HUES6 (cell line): ENCODE results near the gene CYS1.
"Not testable (repeated sequence)": the region's sequence is repeated elsewhere in the genome, so short reads cannot be mapped to it uniquely, and the experiment has no call there.

ENCODE experiments used
- H3K27ac ChIP-seq: 2 replicates; pipeline ENCODE4 v1.7.0; 2013; ENCODE audit warnings: low read depth, mild to moderate bottlenecking, low read length, inconsistent platforms
- H3K27me3 ChIP-seq: 2 replicates; pipeline ENCODE4 v1.6.1; 2013; ENCODE audit warnings: low read length; ENCODE audit not compliant: control insufficient read depth, insufficient read depth
- H3K36me3 ChIP-seq: 2 replicates; pipeline ENCODE4 v1.6.1; 2013; ENCODE audit warnings: low read length; ENCODE audit not compliant: control insufficient read depth, insufficient read depth
- H3K4me1 ChIP-seq: 2 replicates; pipeline ENCODE4 v1.6.1; 2013; ENCODE audit warnings: low read length; ENCODE audit not compliant: control insufficient read depth, insufficient read depth
- H3K4me3 ChIP-seq: 2 replicates; pipeline ENCODE4 v1.5.1; 2013; ENCODE audit warnings: low read depth, low read length
- H3K9ac ChIP-seq: one replicate; pipeline ENCODE4 v1.6.1; 2013; ENCODE audit warnings: mild to moderate bottlenecking, low read length
- H3K9me3 ChIP-seq: 2 replicates; pipeline ENCODE4 v1.6.1; 2013; ENCODE audit warnings: low read depth, low read length; ENCODE audit not compliant: control insufficient read depth, insufficient read depth

CYS1 gene

GRCh38 chr2:10091889-10092244 lies 11.7 kb upstream of the CYS1 start:
- not testable (repeated sequence) for H3K9me3 ChIP-seq, H3K36me3 ChIP-seq, H3K27ac ChIP-seq, H3K9ac ChIP-seq, H3K27me3 ChIP-seq, H3K4me3 ChIP-seq
- H3K4me1 ChIP-seq: peaks cover 13% of the 10 kb centered on the region

GRCh38 chr2:10091182-10091888 lies 11.1 kb upstream of the CYS1 start:
- H3K36me3 ChIP-seq: no peaks in the 10 kb centered on the region
- peaks cover 9% of the 10 kb centered on the region for H3K4me1 ChIP-seq
- no peak overlapping the region for H3K27ac ChIP-seq
- H3K9me3 ChIP-seq: no peaks in the 10 kb centered on the region
- peak overlapping the region; percentile 8; the same call in 1 of the 2 replicates for H3K4me3 ChIP-seq
- no peak overlapping the region for H3K9ac ChIP-seq
- H3K27me3 ChIP-seq: no peaks in the 10 kb centered on the region

GRCh38 chr2:10089565-10090190 lies 9.5 kb upstream of the CYS1 start:
- Histone ChIP-seq H3K27ac (no peak overlapping the region), H3K9ac (no peak overlapping the region), H3K4me1 (peaks cover 5% of the 10 kb centered on the region), H3K36me3 (no peaks in the 10 kb centered on the region), H3K27me3 (no peaks in the 10 kb centered on the region), H3K9me3 (no peaks in the 10 kb centered on the region), H3K4me3 (no peak overlapping the region)

- Histone ChIP-seq H3K27ac (no peak overlapping the region), H3K36me3 (no peaks in the 10 kb centered on the region), H3K9me3 (no peaks in the 10 kb centered on the region), H3K4me3 (no peak overlapping the region), H3K27me3 (peaks cover 11% of the 10 kb centered on the region), H3K9ac (no peak overlapping the region), H3K4me1 (peaks cover 5% of the 10 kb centered on the region)
Measured at GRCh38 chr2:10087360-10087759, 7.1 kb upstream of the CYS1 start.

GRCh38 chr2:10086950-10087349 lies 6.7 kb upstream of the CYS1 start:
- peaks cover 14% of the 10 kb centered on the region for H3K27me3 ChIP-seq
- H3K27ac ChIP-seq: no peak overlapping the region

GRCh38 chr2:10085668-10086059 lies 5.5 kb upstream of the CYS1 start:
- no peaks in the 10 kb centered on the region for H3K9me3 ChIP-seq
- no peak overlapping the region for H3K9ac ChIP-seq
- H3K27me3 ChIP-seq: peaks cover 24% of the 10 kb centered on the region
- H3K27ac ChIP-seq: no peak overlapping the region
- no peak overlapping the region for H3K4me3 ChIP-seq
- peaks cover 11% of the 10 kb centered on the region for H3K4me1 ChIP-seq
- H3K36me3 ChIP-seq: no peaks in the 10 kb centered on the region

More at GRCh38 chr2:10086950-10087349, 6.7 kb upstream of the CYS1 start:
- no peak overlapping the region for H3K9ac ChIP-seq
- H3K4me1 ChIP-seq: peaks cover 5% of the 10 kb centered on the region
- H3K9me3 ChIP-seq: no peaks in the 10 kb centered on the region
- H3K4me3 ChIP-seq: no peak overlapping the region
- H3K36me3 ChIP-seq: no peaks in the 10 kb centered on the region

GRCh38 chr2:10085043-10085667 lies 4.9 kb upstream of the CYS1 start:
- no peaks in the 10 kb centered on the region for H3K36me3 ChIP-seq
- no peak overlapping the region for H3K9ac ChIP-seq
- H3K4me1 ChIP-seq: peaks cover 11% of the 10 kb centered on the region
- H3K9me3 ChIP-seq: no peaks in the 10 kb centered on the region
- H3K27ac ChIP-seq: no peak overlapping the region
- peaks cover 29% of the 10 kb centered on the region for H3K27me3 ChIP-seq
- no peak overlapping the region for H3K4me3 ChIP-seq

- H3K36me3 ChIP-seq: no peaks in the 10 kb centered on the region
- H3K9ac ChIP-seq: no peak overlapping the region
- no peak overlapping the region for H3K27ac ChIP-seq
- H3K4me1 ChIP-seq: peaks cover 6% of the 10 kb centered on the region; the same call in 1 of the 2 replicates
- no peaks in the 10 kb centered on the region for H3K9me3 ChIP-seq
- no peak overlapping the region for H3K4me3 ChIP-seq
- peaks cover 32% of the 10 kb centered on the region for H3K27me3 ChIP-seq
Measured at GRCh38 chr2:10084223-10084865, 4.1 kb upstream of the CYS1 start.

- peaks cover 38% of the 10 kb centered on the region for H3K27me3 ChIP-seq
- no peaks in the 10 kb centered on the region for H3K36me3 ChIP-seq
- no peaks in the 10 kb centered on the region for H3K9me3 ChIP-seq
- no peak overlapping the region for H3K9ac ChIP-seq
- peaks cover 9% of the 10 kb centered on the region for H3K4me1 ChIP-seq
- H3K27ac ChIP-seq: no peak overlapping the region
- H3K4me3 ChIP-seq: no peak overlapping the region
Measured at GRCh38 chr2:10083692-10084211, 3.5 kb upstream of the CYS1 start.

- peaks cover 45% of the 10 kb centered on the region for H3K27me3 ChIP-seq
- no peak overlapping the region for H3K9ac ChIP-seq
- H3K27ac ChIP-seq: no peak overlapping the region
- no peak overlapping the region for H3K4me3 ChIP-seq
- no peaks in the 10 kb centered on the region for H3K36me3 ChIP-seq
- peaks cover 12% of the 10 kb centered on the region for H3K4me1 ChIP-seq
- no peaks in the 10 kb centered on the region for H3K9me3 ChIP-seq
Measured at GRCh38 chr2:10083046-10083445, 2.8 kb upstream of the CYS1 start.
